Sigmoid colon (tissue), 7 donors: ENCODE data around the gene MYH10. TPM values are rescaled to one million over a fixed set of nuclear protein-coding genes. Genes with fewer than 3 reads are reported as not detected.

ENCODE experiments used
- DNase-seq: peaks from one replicate; pipeline ENCODE4 v3.0.0-alpha.2; 2019
- H3K27ac ChIP-seq, 4 donors: fragments of 200-600 bp; sonication (generic); one replicate each; pipeline ENCODE4 v1.5.1; 2016 to 2019; ENCODE audit warnings: mild to moderate bottlenecking in 1 of 4
- H3K27me3 ChIP-seq, 3 donors: fragments of 200-600 bp; sonication (generic); one replicate each; pipeline ENCODE4 v1.5.1; 2019; ENCODE audit warnings: mild to moderate bottlenecking in 1 of 3
- H3K36me3 ChIP-seq, 4 donors: fragments of 200-600 bp; sonication (generic); one replicate each; pipeline ENCODE4 v1.5.1; 2016 to 2019
- H3K4me1 ChIP-seq, 4 donors: fragments of 200-600 bp; sonication (generic); one replicate each; pipeline ENCODE4 v1.5.1; 2017 to 2019
- H3K4me3 ChIP-seq, 4 donors: fragments of 200-600 bp; sonication (generic); one replicate each; pipeline ENCODE4 v1.5.1; 2017 to 2019; ENCODE audit warnings: mild to moderate bottlenecking in 2 of 4, moderate library complexity in 1 of 4
- H3K9me3 ChIP-seq, 4 donors: fragments of 200-600 bp in 3 of 4; sonication (generic) in 3 of 4; one replicate each; pipeline versions ENCODE4 v1.5.1 to v1.6.1; 2013 to 2019
- EP300 ChIP-seq, 4 donors: sonication (generic); formaldehyde crosslinking; IDR thresholded peaks; one replicate each; pipeline ENCODE4 v1.6.1; 2017; ENCODE audit warnings: antibody characterized with exemption in 4 of 4
- POLR2A ChIP-seq, 2 donors: fragments of 450-650 bp; IDR thresholded peaks; one replicate each; pipeline ENCODE4 v1.6.1; 2016; ENCODE audit warnings: antibody characterized with exemption in 2 of 2, mild to moderate bottlenecking in 2 of 2, moderate library complexity in 2 of 2
- POLR2AphosphoS5 ChIP-seq, 4 donors: sonication (generic); formaldehyde crosslinking; IDR thresholded peaks; one replicate each; pipeline ENCODE4 v1.6.1; 2017; ENCODE audit warnings: antibody characterized with exemption in 4 of 4
- WGBS, 2 donors: extraction: QIAGEN DNeasy Blood & Tissue Kit; methylation state at CpG; one replicate each; pipeline ENCODE4 v1.1.7; 2013; 5-methylcytosine and 5-hydroxymethylcytosine counted together
- intact Hi-C: fragments of 100-400 bp; cut with DNase I; formaldehyde crosslinking; loops from one replicate; pipeline ENCODE4 v1.15.1; 2023
- polyA plus RNA-seq, 3 donors: library from polyadenylated mRNA; stranded (reverse); fragments of 200-250 nt; gene quantifications; one replicate each; pipeline ENCODE4 v1.2.3, GENCODE V29; 2013
- total RNA-seq, 4 donors: library from RNA; depleted of rRNA; stranded (reverse); fragments of >200 nt; gene quantifications; one replicate each; pipeline ENCODE4 v1.1.0, GENCODE V29; 2016
- TF ChIP-seq, protein P1 (sequence below), 4 experiments: fragments of 450-650 bp in 3 of 4; fragments of 200-600 bp in 1 of 4; IDR thresholded peaks; one replicate each; pipeline ENCODE4 v1.5.1; 2016 to 2019; ENCODE audit warnings: antibody characterized with exemption in 4 of 4, mild to moderate bottlenecking in 3 of 4, moderate library complexity in 2 of 4
- donor health status: healthy with polysubstance abuse.
- donor health status: Bipolar disorder and iron deficiency.
- donor health status: healthy.

Gene MYH10
- total and polyA plus RNA-seq, 7 donors: 0.92 to 34.6 (median 22.8) TPM

DNA sequence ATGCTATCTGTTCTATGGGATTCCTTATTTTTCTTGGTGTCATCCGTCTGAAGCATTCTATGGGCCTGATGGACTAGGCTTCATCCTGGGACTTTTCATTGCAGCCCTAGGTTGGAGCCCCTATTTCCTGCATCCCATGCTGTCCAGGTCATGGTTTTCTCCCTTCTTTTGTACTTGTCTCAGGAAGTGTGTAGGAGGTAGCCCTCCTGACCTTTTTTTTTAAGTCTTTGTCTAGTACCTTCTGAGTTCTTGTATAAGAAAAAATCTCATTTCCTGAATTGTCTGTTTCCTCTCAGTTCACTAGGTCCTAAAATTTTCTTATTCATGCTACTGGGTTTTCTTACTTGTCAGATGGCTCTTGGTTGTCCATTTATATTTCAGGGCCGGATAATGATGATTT lies 188.8 kb downstream of the MYH10 start:
- H3K27me3 ChIP-seq: no peaks in the 10 kb centered on the region
- H3K9me3 ChIP-seq: no peaks in the 10 kb centered on the region
- peaks cover 0 to 44% (median 20%) of the 10 kb centered on the region in 4 donors for H3K4me1 ChIP-seq
- no peak overlapping the region for H3K4me3 ChIP-seq
- H3K36me3 ChIP-seq: peaks cover 2 to 30% (median 6%) of the 10 kb centered on the region in 4 donors
- TF ChIP-seq, protein P1, sequence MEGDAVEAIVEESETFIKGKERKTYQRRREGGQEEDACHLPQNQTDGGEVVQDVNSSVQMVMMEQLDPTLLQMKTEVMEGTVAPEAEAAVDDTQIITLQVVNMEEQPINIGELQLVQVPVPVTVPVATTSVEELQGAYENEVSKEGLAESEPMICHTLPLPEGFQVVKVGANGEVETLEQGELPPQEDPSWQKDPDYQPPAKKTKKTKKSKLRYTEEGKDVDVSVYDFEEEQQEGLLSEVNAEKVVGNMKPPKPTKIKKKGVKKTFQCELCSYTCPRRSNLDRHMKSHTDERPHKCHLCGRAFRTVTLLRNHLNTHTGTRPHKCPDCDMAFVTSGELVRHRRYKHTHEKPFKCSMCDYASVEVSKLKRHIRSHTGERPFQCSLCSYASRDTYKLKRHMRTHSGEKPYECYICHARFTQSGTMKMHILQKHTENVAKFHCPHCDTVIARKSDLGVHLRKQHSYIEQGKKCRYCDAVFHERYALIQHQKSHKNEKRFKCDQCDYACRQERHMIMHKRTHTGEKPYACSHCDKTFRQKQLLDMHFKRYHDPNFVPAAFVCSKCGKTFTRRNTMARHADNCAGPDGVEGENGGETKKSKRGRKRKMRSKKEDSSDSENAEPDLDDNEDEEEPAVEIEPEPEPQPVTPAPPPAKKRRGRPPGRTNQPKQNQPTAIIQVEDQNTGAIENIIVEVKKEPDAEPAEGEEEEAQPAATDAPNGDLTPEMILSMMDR (IDR thresholded peaks at IDR 0.05): no peak
- TF ChIP-seq POLR2AphosphoS5 (IDR thresholded peaks at IDR 0.05) (no peak), EP300 (IDR thresholded peaks at IDR 0.05) (no peak), POLR2A (IDR thresholded peaks at IDR 0.05) (no peak)
- WGBS, 2 donors: 85 to 93% methylated on average over 2 of the region's 2 CpGs
- intact Hi-C loops: no loop called here
- H3K27ac ChIP-seq: no peak overlapping the region
- DNase-seq: no peak

DNA sequence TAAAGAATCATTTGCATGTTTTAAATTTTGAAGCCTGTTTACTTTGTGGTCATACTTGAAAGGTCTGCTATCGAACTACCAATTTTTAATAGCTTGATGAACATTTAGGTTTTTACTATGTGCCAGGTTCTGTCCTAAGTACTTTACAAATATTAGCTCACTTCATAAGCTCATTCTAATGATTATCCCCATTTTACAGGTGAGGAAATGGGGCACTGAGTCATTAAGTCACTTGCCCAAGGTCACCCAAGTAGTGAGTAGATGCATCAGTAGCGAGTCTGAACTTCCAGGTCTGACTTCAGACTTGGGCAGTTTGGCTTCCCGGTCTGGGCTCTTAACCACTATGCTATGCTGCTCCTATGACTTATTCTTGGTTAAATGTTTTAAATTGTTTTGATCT lies 190.8 kb downstream of the MYH10 start:
- intact Hi-C loops: no loop called here
- no peak for DNase-seq
- H3K27ac ChIP-seq: no peak overlapping the region
- peaks cover 0 to 12% (median 3%) of the 10 kb centered on the region in 4 donors for H3K36me3 ChIP-seq
- TF ChIP-seq, protein P1 (IDR thresholded peaks at IDR 0.05): no peak
- TF ChIP-seq EP300 (IDR thresholded peaks at IDR 0.05) (no peak), POLR2A (IDR thresholded peaks at IDR 0.05) (no peak), POLR2AphosphoS5 (IDR thresholded peaks at IDR 0.05) (no peak)
- H3K4me3 ChIP-seq: no peak overlapping the region
- peaks cover 0 to 46% (median 21%) of the 10 kb centered on the region in 4 donors for H3K4me1 ChIP-seq
- no peaks in the 10 kb centered on the region for H3K27me3 ChIP-seq
- H3K9me3 ChIP-seq: no peaks in the 10 kb centered on the region
- WGBS, 2 donors: 97 to 98% methylated on average over 3 of the region's 3 CpGs

DNA sequence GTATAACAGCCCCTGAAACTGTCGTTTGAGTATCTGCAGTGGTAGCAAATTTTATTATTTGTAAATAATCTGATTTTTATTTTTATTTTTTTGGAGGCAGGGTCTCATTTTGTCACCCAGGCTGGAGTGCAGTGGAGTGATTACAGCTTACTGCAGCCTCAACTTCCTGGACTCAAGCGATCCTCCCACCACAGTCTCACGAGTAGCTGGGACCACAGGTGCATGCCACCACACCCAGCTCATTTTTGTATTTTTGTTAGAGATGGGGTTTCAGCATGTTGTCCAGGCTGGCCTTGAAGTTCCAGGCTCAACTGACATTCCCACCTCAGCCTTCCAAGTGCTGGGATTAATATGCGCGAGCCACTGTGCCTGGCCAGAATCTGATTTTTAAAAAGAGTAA lies 192.1 kb downstream of the MYH10 start:
- no peak for TF ChIP-seq EP300 (IDR thresholded peaks at IDR 0.05)
- WGBS, 2 donors: 72 to 83% methylated on average over 5 of the region's 5 CpGs

DNA sequence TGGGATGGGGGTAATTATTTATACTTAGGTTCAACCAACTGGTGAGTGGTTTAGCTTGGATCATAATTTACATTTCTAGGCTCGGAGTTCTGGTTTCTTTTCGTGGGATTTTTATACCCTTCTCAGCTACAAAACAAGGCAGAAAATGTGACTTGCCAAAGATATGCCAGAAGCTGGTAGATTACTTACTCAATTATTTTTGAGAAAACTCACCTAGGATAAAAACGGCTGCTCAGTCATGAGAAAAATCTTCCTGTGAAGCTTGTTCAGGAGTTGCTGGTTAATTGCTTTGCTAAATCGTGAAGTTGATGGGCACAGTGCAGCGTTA lies 193.7 kb downstream of the MYH10 start:
- intact Hi-C loops: loop anchor here (2.0 kb wide), 1 partner anchor 194 kb away; the partner anchor contains the start of gene MYH10
- Histone ChIP-seq H3K4me1 (peaks cover 0 to 34% (median 19%) of the 10 kb centered on the region in 4 donors), H3K9me3 (no peaks in the 10 kb centered on the region), H3K27me3 (no peaks in the 10 kb centered on the region), H3K4me3 (peak overlapping the region; percentile 66 to 99 (median 72)), H3K36me3 (no peaks in the 10 kb centered on the region), H3K27ac (peak overlapping the region; percentile 92 to 100 (median 98))
- 17 to 18% methylated on average over 5 of the region's 5 CpGs for WGBS, 2 donors
- TF ChIP-seq, protein P1 (IDR thresholded peaks at IDR 0.05): no peak
- TF ChIP-seq EP300 (IDR thresholded peaks at IDR 0.05) (no peak), POLR2AphosphoS5 (IDR thresholded peaks at IDR 0.05) (no peak), POLR2A (IDR thresholded peaks at IDR 0.05) (no peak)
- DNase-seq: no peak

More for the DNA sequence above, 192.1 kb downstream of the MYH10 start:
- H3K4me3 ChIP-seq: no peak overlapping the region
- no peaks in the 10 kb centered on the region for H3K36me3 ChIP-seq
- no peaks in the 10 kb centered on the region for H3K27me3 ChIP-seq
- intact Hi-C loops: no loop called here
- H3K9me3 ChIP-seq: no peaks in the 10 kb centered on the region
- H3K27ac ChIP-seq: no peak overlapping the region
- DNase-seq: no peak
- peaks cover 0 to 42% (median 21%) of the 10 kb centered on the region in 4 donors for H3K4me1 ChIP-seq

DNA sequence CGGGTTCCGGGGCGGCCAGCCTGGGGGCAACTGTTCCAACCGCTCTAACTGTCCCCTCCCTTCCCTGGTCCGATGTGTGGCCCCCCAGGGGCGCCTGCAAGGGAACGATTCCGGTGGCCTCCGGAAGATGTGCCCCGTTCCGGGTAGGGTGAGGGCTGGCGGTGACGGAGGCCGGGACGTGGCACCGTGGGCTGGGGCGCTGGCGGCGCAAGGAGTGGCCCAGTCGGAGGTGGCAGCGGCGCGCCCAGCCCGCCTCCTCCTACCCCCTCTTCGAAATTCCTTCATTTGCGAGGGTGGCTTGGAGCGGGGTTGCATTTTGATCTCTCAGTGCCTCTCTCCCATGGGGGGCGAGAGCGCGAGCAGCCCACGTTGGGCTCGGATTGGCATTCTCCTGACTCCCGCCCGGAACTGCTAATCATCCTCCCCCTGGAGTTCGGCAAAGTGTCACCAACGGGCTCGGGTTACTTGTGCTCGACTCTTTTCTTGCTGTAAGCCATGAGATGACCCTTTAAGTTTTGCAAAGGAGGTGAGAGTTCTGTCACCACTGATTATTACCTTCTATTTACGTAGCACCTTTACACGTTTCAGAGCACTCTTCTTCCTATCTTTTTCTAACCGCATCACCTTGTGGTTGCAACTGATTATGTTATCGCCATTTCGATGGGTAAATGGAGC lies 194.2 kb downstream of the MYH10 start:
- peak; percentile 83 for DNase-seq
- H3K9me3 ChIP-seq: no peaks in the 10 kb centered on the region
- intact Hi-C loops: loop anchor here (2.0 kb wide), 1 partner anchor 194 kb away; the partner anchor contains the start of gene MYH10
- TF ChIP-seq POLR2A (IDR thresholded peaks at IDR 0.05) (no peak), EP300 (IDR thresholded peaks at IDR 0.05) (no peak), POLR2AphosphoS5 (IDR thresholded peaks at IDR 0.05) (peak in 3 of 4 donors; percentile 14 to 54 (median 17))
- TF ChIP-seq, protein P1 (IDR thresholded peaks at IDR 0.05): peak in 1 of 4 experiments; percentile 18
- H3K36me3 ChIP-seq: no peaks in the 10 kb centered on the region
- no peaks in the 10 kb centered on the region for H3K27me3 ChIP-seq
- H3K27ac ChIP-seq: peak overlapping the region; percentile 92 to 100 (median 98)
- H3K4me3 ChIP-seq: peak overlapping the region; percentile 66 to 99 (median 72)
- peaks cover 0 to 29% (median 19%) of the 10 kb centered on the region in 4 donors for H3K4me1 ChIP-seq
- WGBS, 2 donors: 0% methylated on average over 43 of the region's 43 CpGs
